NCI-H1417 treated with DMSO at 0.1 percent for 48 hours (cell line): Measurements from ENCODE around the gene YBX2.
"Not testable (repeated sequence)": the region's sequence is repeated elsewhere in the genome, so short reads cannot be mapped to it uniquely, and the experiment has no call there.

Experiments
- DNase-seq: peaks from one replicate; lab custom pipeline; 2025; lab: John Stamatoyannopoulos, UW

The YBX2 gene

GRCh38 chr17:7262935-7263800 lies 31.3 kb downstream of the YBX2 start:
- no peak for DNase-seq

- DNase-seq = no peak
These were observed 32.1 kb downstream of the YBX2 start, which contains the start of gene CLDN7 for GRCh38 chr17:7262192-7262934. Gene CLDN7 (minus strand): TSS chr17:7262478. CDS start chr17:7262043, 435 bp downstream.

- no peak for DNase-seq
These were observed 32.9 kb downstream of the YBX2 start for GRCh38 chr17:7261379-7262191.

GRCh38 chr17:7260651-7261378 lies 33.6 kb downstream of the YBX2 start:
- DNase-seq = no peak

GRCh38 chr17:7260151-7260550 lies 34.3 kb downstream of the YBX2 start:
- DNase-seq = no peak

GRCh38 chr17:7259555-7259889 lies 34.9 kb downstream of the YBX2 start:
- DNase-seq = no peak

GRCh38 chr17:7258731-7259554 lies 35.5 kb downstream of the YBX2 start:
- DNase-seq = no peak

GRCh38 chr17:7256766-7257456 lies 37.5 kb downstream of the YBX2 start:
- DNase-seq = no peak

- DNase-seq = no peak
These were observed 39.9 kb downstream of the YBX2 start for GRCh38 chr17:7254511-7254910.

- DNase-seq = no peak
These were observed 41.4 kb downstream of the YBX2 start for GRCh38 chr17:7253082-7253481.

- DNase-seq = peak; percentile 30
These were observed 42.0 kb downstream of the YBX2 start, which contains the start of gene ELP5 for GRCh38 chr17:7252176-7253043. Gene ELP5 (plus strand): TSS chr17:7252215. CDS start chr17:7252551, 336 bp downstream.

GRCh38 chr17:7251661-7252175 lies 42.7 kb downstream of the YBX2 start, which contains the start of gene CTDNEP1:
Gene CTDNEP1 (minus strand): TSS chr17:7251734. CDS start chr17:7251296, 438 bp downstream.
- DNase-seq = peak; percentile 74

- DNase-seq = no peak
These were observed 43.5 kb downstream of the YBX2 start for GRCh38 chr17:7250695-7251627.

GRCh38 chr17:7249830-7250229 lies 44.6 kb downstream of the YBX2 start:
- no peak for DNase-seq

GRCh38 chr17:7249214-7249613 lies 45.2 kb downstream of the YBX2 start:
- DNase-seq = no peak

- DNase-seq = no peak
These were observed 45.6 kb downstream of the YBX2 start for GRCh38 chr17:7248796-7249195.

GRCh38 chr17:7246779-7247178 lies 47.7 kb downstream of the YBX2 start:
- DNase-seq = no peak

- not testable (repeated sequence) for DNase-seq
These were observed 50.6 kb downstream of the YBX2 start for GRCh38 chr17:7243838-7244237.
